ENCODE results near the gene GIT1. TPM values are rescaled to one million over a fixed set of nuclear protein-coding genes. Genes with fewer than 3 reads are reported as not detected.

Gene GIT1
- total RNA-seq (10 to 100 TPM; 13.6 to 31.3 (median 16.8) TPM), polyA plus RNA-seq (10 to 100 TPM; 16.9 to 28.5 (median 18.0) TPM)

GRCh38 chr17:29589524-29590410 lies at the start of gene GIT1:
Gene GIT1 (minus strand): TSS chr17:29589648. CDS start chr17:29589378, 270 bp downstream.
- H3K4me3 ChIP-seq: peak within 1 kb of the TSS; percentile 66 to 90 (median 83)
- H3K9me3 ChIP-seq: no peaks in the 10 kb centered on the region
- H3K27me3 ChIP-seq: no peaks in the 10 kb centered on the region
- DNase-seq: peak; percentile 92
- intact Hi-C loops (cut with DNase I): loop anchor here (2.0 kb wide), 1 partner anchor 15 kb away; no protein-coding TSS in a partner anchor
- 3 to 5% methylated on average over 70 of the region's 70 CpGs for WGBS, 2 donors
- H3K36me3 ChIP-seq: no peaks in the 10 kb centered on the region
- TF ChIP-seq POLR2AphosphoS5 (IDR thresholded peaks at IDR 0.05): peak; percentile 36 to 73 (median 62)
- no peak for TF ChIP-seq CTCF (IDR thresholded peaks at IDR 0.05)
- TF ChIP-seq EP300 (IDR thresholded peaks at IDR 0.05): no peak
- TF ChIP-seq POLR2A (IDR thresholded peaks at IDR 0.05): no peak
- H3K4me1 ChIP-seq: peaks cover 0 to 85% (median 76%) of the 10 kb centered on the region in 4 donors
- peak within 1 kb of the TSS; percentile 88 to 92 (median 90) for H3K27ac ChIP-seq

GRCh38 chr17:29633886-29634285 lies 44.4 kb upstream of the GIT1 start:
- DNase-seq: no peak
- no peak overlapping the region for H3K27ac ChIP-seq
- H3K4me1 ChIP-seq: peaks cover 0 to 1% (median under 1%) of the 10 kb centered on the region in 4 donors
- H3K9me3 ChIP-seq: no peaks in the 10 kb centered on the region
- no peaks in the 10 kb centered on the region for H3K27me3 ChIP-seq
- no peak for TF ChIP-seq POLR2AphosphoS5 (IDR thresholded peaks at IDR 0.05)
- no peak for TF ChIP-seq EP300 (IDR thresholded peaks at IDR 0.05)
- no peak for TF ChIP-seq POLR2A (IDR thresholded peaks at IDR 0.05)
- peaks cover 9 to 56% (median 20%) of the 10 kb centered on the region in 4 donors for H3K36me3 ChIP-seq
- WGBS, 2 donors: 95% methylated on average over 3 of the region's 3 CpGs
- H3K4me3 ChIP-seq: no peak overlapping the region
- intact Hi-C loops (cut with DNase I): no loop called here

GRCh38 chr17:29630630-29631193 lies 41.3 kb upstream of the GIT1 start:
- no peaks in the 10 kb centered on the region for H3K27me3 ChIP-seq
- intact Hi-C loops (cut with DNase I): no loop called here
- DNase-seq: no peak
- no peak for TF ChIP-seq CTCF (IDR thresholded peaks at IDR 0.05)
- no peak for TF ChIP-seq POLR2AphosphoS5 (IDR thresholded peaks at IDR 0.05)
- no peak for TF ChIP-seq POLR2A (IDR thresholded peaks at IDR 0.05)
- no peak for TF ChIP-seq EP300 (IDR thresholded peaks at IDR 0.05)
- peaks cover 2 to 47% (median 16%) of the 10 kb centered on the region in 4 donors for H3K36me3 ChIP-seq
- 93% methylated on average over 6 of the region's 6 CpGs for WGBS, 2 donors
- H3K4me1 ChIP-seq: peaks cover 0 to 3% (median 0%) of the 10 kb centered on the region in 4 donors
- H3K9me3 ChIP-seq: no peaks in the 10 kb centered on the region
- H3K4me3 ChIP-seq: no peak overlapping the region
- H3K27ac ChIP-seq: no peak overlapping the region

- H3K27me3 ChIP-seq: no peaks in the 10 kb centered on the region
- TF ChIP-seq EP300 (IDR thresholded peaks at IDR 0.05) (no peak), POLR2AphosphoS5 (IDR thresholded peaks at IDR 0.05) (no peak), CTCF (IDR thresholded peaks at IDR 0.05) (no peak), POLR2A (IDR thresholded peaks at IDR 0.05) (no peak)
- no peak overlapping the region for H3K27ac ChIP-seq
- no peak for DNase-seq
- no peak overlapping the region for H3K4me3 ChIP-seq
- H3K36me3 ChIP-seq: peaks cover 0 to 40% (median 16%) of the 10 kb centered on the region in 4 donors
- intact Hi-C loops (cut with DNase I): loop anchor here (10.0 kb wide), 1 partner anchor 305 kb away; the partner anchor contains the start of gene SSH2
- H3K9me3 ChIP-seq: no peaks in the 10 kb centered on the region
- 74 to 76% methylated on average over 2 of the region's 2 CpGs for whole genome bisulfite sequencing, 2 donors
- H3K4me1 ChIP-seq: peaks cover 0 to 3% (median under 1%) of the 10 kb centered on the region in 4 donors
Measured at GRCh38 chr17:29629839-29630238, 40.4 kb upstream of the GIT1 start.

GRCh38 chr17:29628644-29629043 lies 39.2 kb upstream of the GIT1 start:
- intact Hi-C loops (cut with DNase I): loop anchor here (10.0 kb wide), 1 partner anchor 306 kb away; the partner anchor contains the start of gene SSH2
- peaks cover 0 to 3% (median 1%) of the 10 kb centered on the region in 4 donors for H3K4me1 ChIP-seq
- TF ChIP-seq CTCF (IDR thresholded peaks at IDR 0.05) (no peak), POLR2A (IDR thresholded peaks at IDR 0.05) (no peak), EP300 (IDR thresholded peaks at IDR 0.05) (no peak), POLR2AphosphoS5 (IDR thresholded peaks at IDR 0.05) (no peak)
- H3K27me3 ChIP-seq: no peaks in the 10 kb centered on the region
- no peaks in the 10 kb centered on the region for H3K9me3 ChIP-seq
- no peak overlapping the region for H3K4me3 ChIP-seq
- no peak for DNase-seq
- 92 to 95% methylated on average over 2 of the region's 2 CpGs for WGBS, 2 donors
- H3K36me3 ChIP-seq: peaks cover 0 to 35% (median 16%) of the 10 kb centered on the region in 4 donors
- H3K27ac ChIP-seq: peak overlapping the region in 1 of 4 donors; percentile 25
